CD4-positive, alpha-beta T cell treated with Interleukin-4 for 1 hour (primary cell): ENCODE data around the gene NDUFAF5.
"Not testable (repeated sequence)": the region's sequence is repeated elsewhere in the genome, so short reads cannot be mapped to it uniquely, and the experiment has no call there.

Experiments used
- DNase-seq, 2 donors: peaks; one replicate each; pipeline ENCODE4 v3.0.0-alpha.2; 2020 to 2022

Gene NDUFAF5

GRCh38 chr20:13784893-13785715 is at the start of gene NDUFAF5, which contains the start of gene ESF1:
TSS of gene NDUFAF5 (plus strand) at chr20:13785028. CDS start at chr20:13785069, 41 bp downstream.
TSS of gene ESF1 (minus strand) at chr20:13784919. CDS start at chr20:13783140, 1,779 bp downstream.
- peak; percentile 95 to 96 for DNase-seq

- no peak for DNase-seq
These were observed 49.0 kb upstream of the NDUFAF5 start for GRCh38 chr20:13735826-13736225.

- DNase-seq: no peak
These were observed 48.2 kb upstream of the NDUFAF5 start for GRCh38 chr20:13736436-13737191.

- DNase-seq: not testable (repeated sequence)
These were observed 46.6 kb upstream of the NDUFAF5 start for GRCh38 chr20:13738187-13738586.

GRCh38 chr20:13739731-13740649 is 44.8 kb upstream of the NDUFAF5 start:
- DNase-seq: no peak

GRCh38 chr20:13741879-13742278 is 42.9 kb upstream of the NDUFAF5 start:
- no peak for DNase-seq

- no peak for DNase-seq
These were observed 40.5 kb upstream of the NDUFAF5 start for GRCh38 chr20:13744352-13744751.

- DNase-seq: no peak
These were observed 39.0 kb upstream of the NDUFAF5 start for GRCh38 chr20:13745784-13746183.

GRCh38 chr20:13749811-13750210 is 35.0 kb upstream of the NDUFAF5 start:
- no peak for DNase-seq

- DNase-seq: no peak
These were observed 31.3 kb upstream of the NDUFAF5 start for GRCh38 chr20:13753436-13754036.

- DNase-seq: no peak
These were observed 29.0 kb upstream of the NDUFAF5 start for GRCh38 chr20:13755809-13756208.

GRCh38 chr20:13756551-13756950 is 28.3 kb upstream of the NDUFAF5 start:
- no peak for DNase-seq

- no peak for DNase-seq
These were observed 25.9 kb upstream of the NDUFAF5 start for GRCh38 chr20:13758884-13759283.

GRCh38 chr20:13760451-13760946 is 24.3 kb upstream of the NDUFAF5 start:
- not testable (repeated sequence) for DNase-seq

GRCh38 chr20:13765299-13765698 is 19.5 kb upstream of the NDUFAF5 start:
- DNase-seq: no peak

- no peak for DNase-seq
These were observed 18.9 kb upstream of the NDUFAF5 start for GRCh38 chr20:13765868-13766416.

- DNase-seq: no peak
These were observed 14.7 kb upstream of the NDUFAF5 start for GRCh38 chr20:13770141-13770540.

- peak in 1 of 2 donors; percentile 48 for DNase-seq
These were observed 12.9 kb upstream of the NDUFAF5 start for GRCh38 chr20:13771853-13772453.

GRCh38 chr20:13772529-13772928 is 12.3 kb upstream of the NDUFAF5 start:
- DNase-seq: no peak

- no peak for DNase-seq
These were observed 9.0 kb upstream of the NDUFAF5 start for GRCh38 chr20:13775867-13776266.

GRCh38 chr20:13777171-13777601 is 7.6 kb upstream of the NDUFAF5 start:
- DNase-seq: peak in 1 of 2 donors; percentile 14
